GM12872 (cell line): Measurements from ENCODE around the gene FOXG1.

ENCODE experiments used
- CTCF ChIP-seq: IDR thresholded peaks from 3 replicates; pipeline ENCODE4 v1.5.1; 2011; ENCODE audit warnings: low read depth, mild to moderate bottlenecking, low read length, moderate library complexity; ENCODE audit not compliant: insufficient read depth

FOXG1 gene

GRCh38 chr14:28758253-28758884, 8.2 kb upstream of the FOXG1 start:
- no peak for TF ChIP-seq CTCF

- TF ChIP-seq CTCF: no peak
Measured at GRCh38 chr14:28758885-28759652, 7.5 kb upstream of the FOXG1 start.

GRCh38 chr14:28759653-28760313, 6.8 kb upstream of the FOXG1 start:
- TF ChIP-seq CTCF: no peak

GRCh38 chr14:28760431-28760996, 6.1 kb upstream of the FOXG1 start:
- no peak for TF ChIP-seq CTCF

- TF ChIP-seq CTCF: no peak
Measured at GRCh38 chr14:28761438-28762291, 4.9 kb upstream of the FOXG1 start.

- TF ChIP-seq CTCF: no peak
Measured at GRCh38 chr14:28762303-28762954, 4.2 kb upstream of the FOXG1 start.
